ENCODE measurements around the gene SLC46A2. TPM values are rescaled to one million over a fixed set of nuclear protein-coding genes. Genes with fewer than 3 reads are reported as not detected.

SLC46A2 gene
- total RNA-seq, 1 experiment from 2014 or later, result not detected

DNA sequence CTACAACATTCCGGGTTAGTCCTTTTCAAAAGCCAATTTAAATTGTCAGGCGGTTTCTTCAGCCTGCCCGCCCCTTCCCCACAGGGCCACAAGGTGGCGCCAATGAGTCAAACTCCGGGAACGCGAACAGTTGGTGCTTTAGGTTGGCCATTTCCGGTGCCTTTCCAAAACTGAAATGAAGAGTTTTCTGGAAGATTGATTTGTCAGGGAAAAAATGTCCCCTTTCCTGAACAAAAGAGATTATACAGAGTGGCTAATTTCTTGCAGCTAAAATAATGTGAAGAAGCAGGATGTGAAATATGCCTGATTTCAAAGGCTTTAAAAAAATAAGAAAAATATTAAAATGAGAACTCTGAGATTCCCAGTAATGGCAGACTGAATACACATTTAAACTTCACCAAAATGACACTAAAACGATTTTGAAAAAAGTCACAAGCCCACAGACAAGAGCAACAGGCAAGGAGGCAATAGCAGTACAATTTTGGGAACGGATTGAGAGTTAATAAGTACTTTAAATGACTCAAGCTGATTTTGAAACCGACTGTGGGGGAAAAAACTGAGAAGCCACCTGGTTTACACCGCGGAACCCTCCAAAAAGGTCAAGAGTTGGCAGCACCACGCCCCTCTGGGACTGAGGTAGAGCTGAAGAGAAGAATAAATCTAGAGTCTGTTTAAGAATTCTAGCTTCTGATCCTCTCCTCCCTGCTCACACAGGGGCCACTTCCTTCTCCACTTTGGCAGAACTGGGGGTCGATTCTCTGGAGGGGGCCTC lies 45.7 kb downstream of the SLC46A2 start (continued):
- TF ChIP-seq, protein P1, sequence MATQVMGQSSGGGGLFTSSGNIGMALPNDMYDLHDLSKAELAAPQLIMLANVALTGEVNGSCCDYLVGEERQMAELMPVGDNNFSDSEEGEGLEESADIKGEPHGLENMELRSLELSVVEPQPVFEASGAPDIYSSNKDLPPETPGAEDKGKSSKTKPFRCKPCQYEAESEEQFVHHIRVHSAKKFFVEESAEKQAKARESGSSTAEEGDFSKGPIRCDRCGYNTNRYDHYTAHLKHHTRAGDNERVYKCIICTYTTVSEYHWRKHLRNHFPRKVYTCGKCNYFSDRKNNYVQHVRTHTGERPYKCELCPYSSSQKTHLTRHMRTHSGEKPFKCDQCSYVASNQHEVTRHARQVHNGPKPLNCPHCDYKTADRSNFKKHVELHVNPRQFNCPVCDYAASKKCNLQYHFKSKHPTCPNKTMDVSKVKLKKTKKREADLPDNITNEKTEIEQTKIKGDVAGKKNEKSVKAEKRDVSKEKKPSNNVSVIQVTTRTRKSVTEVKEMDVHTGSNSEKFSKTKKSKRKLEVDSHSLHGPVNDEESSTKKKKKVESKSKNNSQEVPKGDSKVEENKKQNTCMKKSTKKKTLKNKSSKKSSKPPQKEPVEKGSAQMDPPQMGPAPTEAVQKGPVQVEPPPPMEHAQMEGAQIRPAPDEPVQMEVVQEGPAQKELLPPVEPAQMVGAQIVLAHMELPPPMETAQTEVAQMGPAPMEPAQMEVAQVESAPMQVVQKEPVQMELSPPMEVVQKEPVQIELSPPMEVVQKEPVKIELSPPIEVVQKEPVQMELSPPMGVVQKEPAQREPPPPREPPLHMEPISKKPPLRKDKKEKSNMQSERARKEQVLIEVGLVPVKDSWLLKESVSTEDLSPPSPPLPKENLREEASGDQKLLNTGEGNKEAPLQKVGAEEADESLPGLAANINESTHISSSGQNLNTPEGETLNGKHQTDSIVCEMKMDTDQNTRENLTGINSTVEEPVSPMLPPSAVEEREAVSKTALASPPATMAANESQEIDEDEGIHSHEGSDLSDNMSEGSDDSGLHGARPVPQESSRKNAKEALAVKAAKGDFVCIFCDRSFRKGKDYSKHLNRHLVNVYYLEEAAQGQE (IDR thresholded peaks at IDR 0.05; ENCODE audit: low read depth), result no peak
- TF ChIP-seq ZNF274 (IDR thresholded peaks at IDR 0.05; ENCODE audit: low read depth, low read length), result no peak
- 0 out of 2 replicates have a peak, but pooled peaks have one; percentile 6 for TF ChIP-seq SP1 (IDR thresholded peaks at IDR 0.05; ENCODE audit: low read depth)
- TF ChIP-seq POLR2A (IDR thresholded peaks at IDR 0.05; ENCODE audit: borderline replicate concordance, extremely low read depth, insufficient read depth, insufficient read length), result no peak

DNA sequence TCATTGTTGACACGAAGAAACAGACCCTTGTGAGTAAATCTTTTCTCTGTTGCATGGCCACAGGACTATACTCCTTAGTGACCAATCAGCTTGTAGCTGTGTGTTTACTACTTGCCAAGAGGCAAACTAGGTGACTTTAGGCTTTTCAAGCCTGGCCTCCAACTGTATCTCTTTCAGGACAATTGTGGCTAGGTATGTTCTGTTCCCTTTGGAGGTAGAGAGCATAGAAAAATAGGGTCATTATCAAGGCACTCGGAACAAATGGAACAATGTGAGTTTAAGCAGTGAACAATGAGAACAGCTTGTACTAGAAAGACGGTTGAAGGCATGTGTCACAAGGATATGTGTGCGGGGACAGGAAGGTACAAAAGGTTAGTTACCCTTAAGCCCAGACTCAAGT lies 48.1 kb downstream of the SLC46A2 start:
- no peak for TF ChIP-seq RAD21 (IDR thresholded peaks at IDR 0.05; ENCODE audit: low read depth)
- no peak for TF ChIP-seq YY1 (IDR thresholded peaks at IDR 0.05; ENCODE audit: extremely low read depth, insufficient replicate concordance, low read depth, low read length)
- TF ChIP-seq SIN3A (IDR thresholded peaks at IDR 0.05; ENCODE audit: low read depth), result no peak
- TF ChIP-seq POLR2AphosphoS5 (IDR thresholded peaks at IDR 0.05; ENCODE audit: low read depth, low read length), result no peak
- no peak for TF ChIP-seq SRF (IDR thresholded peaks at IDR 0.05; ENCODE audit: low read depth)
- TF ChIP-seq, protein P2, sequence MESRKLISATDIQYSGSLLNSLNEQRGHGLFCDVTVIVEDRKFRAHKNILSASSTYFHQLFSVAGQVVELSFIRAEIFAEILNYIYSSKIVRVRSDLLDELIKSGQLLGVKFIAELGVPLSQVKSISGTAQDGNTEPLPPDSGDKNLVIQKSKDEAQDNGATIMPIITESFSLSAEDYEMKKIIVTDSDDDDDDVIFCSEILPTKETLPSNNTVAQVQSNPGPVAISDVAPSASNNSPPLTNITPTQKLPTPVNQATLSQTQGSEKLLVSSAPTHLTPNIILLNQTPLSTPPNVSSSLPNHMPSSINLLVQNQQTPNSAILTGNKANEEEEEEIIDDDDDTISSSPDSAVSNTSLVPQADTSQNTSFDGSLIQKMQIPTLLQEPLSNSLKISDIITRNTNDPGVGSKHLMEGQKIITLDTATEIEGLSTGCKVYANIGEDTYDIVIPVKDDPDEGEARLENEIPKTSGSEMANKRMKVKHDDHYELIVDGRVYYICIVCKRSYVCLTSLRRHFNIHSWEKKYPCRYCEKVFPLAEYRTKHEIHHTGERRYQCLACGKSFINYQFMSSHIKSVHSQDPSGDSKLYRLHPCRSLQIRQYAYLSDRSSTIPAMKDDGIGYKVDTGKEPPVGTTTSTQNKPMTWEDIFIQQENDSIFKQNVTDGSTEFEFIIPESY (IDR thresholded peaks at IDR 0.05; ENCODE audit: extremely low read depth, insufficient replicate concordance, low read length), result no peak
- TF ChIP-seq, protein P1 (IDR thresholded peaks at IDR 0.05; ENCODE audit: low read depth), result no peak
- no peak for TF ChIP-seq ZFX (IDR thresholded peaks at IDR 0.05)
- TF ChIP-seq TCF7L2 (IDR thresholded peaks at IDR 0.05; ENCODE audit: borderline replicate concordance, extremely low read depth, insufficient read depth, insufficient read length), result no peak
- no peak for TF ChIP-seq ELF1 (IDR thresholded peaks at IDR 0.05; ENCODE audit: borderline replicate concordance, low read depth)
- Histone ChIP-seq H3K9me2 (ENCODE audit: insufficient read depth) (no peaks in the 10 kb centered on the region), H3K79me2 (ENCODE audit: insufficient read depth, low read length) (no peaks in the 10 kb centered on the region), H3K27me3 (ENCODE audit: insufficient read depth, low read length) (no peaks in the 10 kb centered on the region), H3K4me2 (ENCODE audit: low read length) (no peak overlapping the region), H2AFZ (ENCODE audit: low read depth, low read length, poor library complexity, severe bottlenecking) (no peak overlapping the region), H3K9me3 (ENCODE audit: control insufficient read depth in 1 of 2, insufficient read depth in 1 of 2, low read depth in 1 of 2, low read length in 2 of 2) (no peaks in the 10 kb centered on the region), H3K9ac (ENCODE audit: low read length) (no peak overlapping the region), H3K4me1 (ENCODE audit: control insufficient read depth in 1 of 2, insufficient read depth in 2 of 2, low read length in 2 of 2) (peaks cover 0 to 9% of the 10 kb centered on the region in 2 experiments; a peak in 2 of 4 replicates), H3K36me3 (ENCODE audit: control insufficient read depth in 1 of 2, insufficient read depth in 2 of 2, low read length in 2 of 2) (no peaks in the 10 kb centered on the region), H3K4me3 (replicated peaks in 1 of 2; ENCODE audit: low read depth in 1 of 2, low read length in 2 of 2) (no peak overlapping the region), H4K20me1 (ENCODE audit: insufficient read depth) (no peaks in the 10 kb centered on the region), H3K27ac (ENCODE audit: low read depth, low read length) (no peak overlapping the region)
- no peak for DNase-seq (ENCODE audit: low read depth, low spot score)
- ChIA-PET CTCF (interaction anchor here (1.0 kb wide), 1 partner anchor 13 kb away, joined by 4 read pairs; no protein-coding TSS in a partner anchor), POLR2A (no interaction called here), RAD21 (ENCODE audit: low non-redundant PET in 1 of 2, low total read pairs in 2 of 2, uncharacterized antibody in 2 of 2, unreplicated experiment in 2 of 2) (no interaction called here)
- intact Hi-C loops (cut with micrococcal nuclease), result no loop called here
- no TSS peak for BruUV-seq (replicated peaks)
- ATAC-seq, result no peak

Data from HCT116 (cell line).